ENCODE measurements around the gene CBLN1.
"Not testable (repeated sequence)": the region's sequence is repeated elsewhere in the genome, so short reads cannot be mapped to it uniquely, and the experiment has no call there.

CBLN1 gene

DNA sequence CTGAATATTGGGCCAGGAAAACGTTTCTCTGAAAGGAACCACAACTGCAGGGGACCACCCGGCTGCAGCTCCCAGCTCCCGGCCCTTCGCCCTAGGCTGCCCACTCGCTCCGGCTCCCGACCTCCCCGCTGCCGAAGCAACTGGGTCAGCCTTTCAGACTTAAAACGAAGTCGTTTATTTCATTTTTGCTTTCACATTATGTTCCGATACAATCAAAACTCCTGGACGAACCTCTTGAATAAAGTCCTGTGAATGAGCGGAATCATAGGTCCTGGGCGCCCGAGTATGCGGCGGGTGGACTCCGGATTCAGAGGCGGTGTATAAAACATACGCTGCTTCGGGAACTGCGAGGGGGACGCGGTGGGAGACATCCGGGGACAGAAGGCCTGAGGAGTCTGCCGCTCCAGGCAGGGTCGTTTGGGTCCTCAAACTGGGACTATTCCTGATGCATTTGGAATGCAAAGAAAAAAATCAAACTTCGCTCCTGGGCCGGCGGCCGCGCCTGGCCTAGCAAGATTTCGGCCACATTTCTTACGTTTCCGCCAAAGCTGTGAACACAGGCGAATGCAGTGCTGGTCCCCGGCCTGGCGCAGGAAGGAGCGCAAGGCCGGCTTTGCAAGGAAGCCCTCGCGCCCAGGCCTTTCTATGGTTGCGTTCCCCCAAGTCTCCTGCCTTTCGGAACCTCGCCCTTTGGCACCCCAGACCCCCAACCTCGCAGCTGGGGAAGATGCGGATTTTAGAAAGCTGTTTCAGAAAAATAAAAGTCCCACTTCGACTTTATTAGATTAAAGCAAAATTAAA is 3.7 kb downstream of the CBLN1 start:
- DNase-seq (ENCODE audit: low read depth): no peak

DNA sequence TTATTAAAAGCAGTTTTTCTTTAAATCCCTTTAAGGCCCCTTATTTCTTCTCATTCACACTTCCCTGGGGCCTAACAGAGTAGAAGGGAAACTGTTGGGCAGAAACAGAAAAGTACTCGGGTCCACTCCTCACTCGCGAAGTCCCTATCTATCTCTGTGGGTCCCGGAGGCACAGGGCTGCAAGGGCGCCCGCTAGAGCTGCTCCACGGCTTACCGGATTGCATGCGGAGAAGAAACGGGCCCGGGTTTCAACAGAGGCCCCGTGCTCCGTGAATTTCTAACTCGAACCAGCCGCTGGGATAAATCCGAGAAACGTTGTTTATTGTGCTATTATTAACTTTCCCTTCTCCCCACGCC is 4.3 kb downstream of the CBLN1 start:
- no peak for DNase-seq (ENCODE audit: low read depth)

DNA sequence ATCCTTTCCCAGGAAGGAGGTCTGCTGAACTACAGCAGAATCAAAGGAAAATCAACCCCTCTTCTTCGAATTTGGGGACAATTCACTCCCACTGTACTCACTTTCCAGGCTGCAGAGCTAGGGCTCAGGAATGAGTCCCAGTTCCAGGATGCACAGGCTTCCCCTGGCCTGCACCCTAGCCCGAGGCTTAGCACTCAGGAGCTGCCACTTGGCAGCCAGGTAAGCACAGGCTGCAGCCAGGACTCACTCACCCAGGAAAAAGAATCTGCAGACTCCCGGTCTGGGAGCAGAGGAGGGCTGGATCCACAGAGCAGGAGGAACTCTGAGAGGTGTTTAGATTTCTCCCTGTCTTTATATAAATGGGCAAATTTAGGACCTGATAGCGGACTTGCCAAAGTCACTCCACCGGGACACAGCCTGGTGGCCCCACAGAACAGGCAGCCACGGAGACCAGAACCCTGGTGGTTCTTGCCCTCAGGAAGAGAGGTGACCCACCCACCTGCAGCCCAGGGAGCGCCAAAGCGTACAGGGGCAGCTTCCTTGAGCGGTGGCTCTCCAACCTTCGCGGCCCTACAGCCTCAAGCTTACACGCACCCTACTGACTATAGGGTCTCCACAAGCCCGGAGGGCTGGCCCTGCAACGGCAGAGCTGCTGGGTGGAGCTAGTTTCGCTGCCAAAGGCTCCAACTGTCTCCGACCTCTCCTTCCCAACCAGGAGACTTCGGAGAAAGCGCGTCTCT is 4.8 kb downstream of the CBLN1 start:
- DNase-seq (ENCODE audit: low read depth): no peak

DNA sequence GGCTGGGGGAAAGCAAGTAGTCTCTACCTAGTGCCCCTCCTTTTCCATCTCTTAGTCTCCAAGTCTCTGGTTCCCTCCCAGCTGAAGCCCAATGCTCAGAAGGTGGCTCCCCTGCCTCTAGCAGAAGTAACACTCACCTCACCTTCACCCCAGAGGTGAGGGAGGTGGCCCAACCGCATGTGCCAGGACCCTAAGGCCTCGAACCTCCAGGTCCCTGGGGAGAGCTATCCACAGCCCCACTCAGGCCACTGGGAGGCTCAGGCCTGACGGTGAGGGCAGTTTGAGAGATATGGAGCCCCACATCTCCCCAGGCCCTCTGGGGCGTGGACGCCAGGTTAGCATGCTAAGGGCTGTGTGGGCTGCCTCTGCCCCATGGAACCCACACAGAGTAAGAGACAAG is 5.8 kb downstream of the CBLN1 start:
- DNase-seq (ENCODE audit: low read depth): no peak

DNA sequence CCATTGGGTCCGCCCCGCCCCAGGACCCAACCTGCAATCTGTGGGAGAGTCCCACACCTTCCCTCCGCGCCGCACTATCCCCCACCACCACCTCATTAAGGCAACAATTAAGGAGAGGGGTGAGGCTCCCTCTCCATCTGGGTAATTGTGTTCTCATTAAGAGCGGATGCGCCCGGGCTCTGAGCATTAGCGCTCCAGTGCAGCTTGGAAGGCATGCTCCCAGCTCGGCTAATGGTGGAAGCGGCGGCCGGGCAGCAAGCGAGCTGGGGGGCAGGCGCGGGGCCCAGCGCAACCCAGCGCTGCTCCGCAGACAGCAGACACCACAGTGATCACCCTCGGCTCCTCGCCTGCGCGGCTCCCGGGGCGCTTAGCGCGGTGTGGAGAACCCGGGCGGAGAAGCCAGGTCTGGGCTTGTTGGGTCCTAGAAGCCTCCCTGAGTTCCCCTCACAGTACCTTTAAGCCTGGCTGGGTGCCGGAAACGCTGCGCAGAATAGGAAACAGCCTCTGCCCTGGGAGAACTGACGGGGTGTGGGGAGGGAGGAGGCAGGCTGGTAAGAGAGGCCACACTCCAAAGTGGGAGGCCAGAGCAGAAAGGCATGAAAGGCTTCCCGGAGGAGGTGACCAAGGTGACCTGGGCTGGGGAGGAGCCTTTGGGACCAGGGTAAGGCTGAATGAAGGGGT is 6.4 kb downstream of the CBLN1 start:
- no peak for DNase-seq (ENCODE audit: low read depth)

DNA sequence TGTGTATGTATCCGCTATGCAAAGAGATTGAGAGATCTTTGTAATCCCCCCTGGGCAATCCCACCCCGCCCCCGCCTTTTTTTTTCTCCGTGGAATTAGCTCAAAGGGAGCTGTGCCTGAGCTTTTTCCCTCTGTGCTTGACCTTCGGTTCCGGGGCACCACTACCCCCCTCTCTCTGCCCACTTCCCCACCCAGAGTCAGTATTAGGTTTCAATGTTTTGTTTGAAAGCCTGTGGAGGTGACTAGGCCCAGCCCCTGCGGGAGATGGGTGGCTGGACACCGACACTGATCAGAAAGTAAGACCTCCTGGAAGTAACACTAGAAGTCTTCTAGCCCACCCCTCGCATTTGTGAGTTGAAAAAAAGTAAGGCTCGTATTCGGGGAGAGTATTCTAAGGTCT is 7.0 kb downstream of the CBLN1 start:
- no peak for DNase-seq (ENCODE audit: low read depth)

DNA sequence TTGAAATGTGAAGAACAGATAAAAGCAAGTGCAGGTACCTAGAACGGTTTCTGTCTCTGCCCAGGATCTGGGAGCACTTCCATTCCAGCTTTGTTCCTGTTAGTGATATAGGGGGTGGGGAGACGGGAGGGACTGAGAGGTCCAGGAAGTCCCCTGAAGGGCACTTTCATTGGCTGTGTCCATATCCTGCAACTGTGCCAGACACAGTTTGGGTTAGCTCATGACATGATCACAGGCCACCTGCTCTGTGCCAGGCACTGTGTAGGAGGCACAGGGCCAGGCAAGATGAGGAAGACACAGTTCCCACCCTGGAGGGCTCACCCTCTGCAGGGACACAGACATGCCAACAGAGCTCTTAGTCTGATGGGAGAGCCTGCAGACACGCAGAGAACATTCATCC is 7.9 kb downstream of the CBLN1 start:
- no peak for DNase-seq (ENCODE audit: low read depth)

DNA sequence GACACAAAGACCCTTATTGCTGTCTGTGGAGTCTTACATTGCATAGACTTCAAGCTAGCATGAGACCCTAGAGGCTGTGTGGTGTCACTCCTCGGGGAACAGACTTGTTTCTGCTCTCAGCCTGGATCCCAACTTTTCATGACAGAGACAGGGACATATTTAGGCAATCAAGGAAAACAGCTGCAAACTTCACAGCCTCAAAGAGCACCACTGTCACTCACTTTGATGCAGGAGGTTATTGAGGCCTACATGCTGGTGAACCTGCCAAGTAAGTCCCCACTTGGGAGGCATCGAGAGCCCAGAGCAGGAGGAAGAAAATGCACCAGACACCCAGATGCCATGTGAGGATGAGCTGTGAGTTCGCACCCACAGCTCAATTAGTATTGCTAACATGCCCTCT is 10.3 kb downstream of the CBLN1 start:
- no peak for DNase-seq (ENCODE audit: low read depth)

DNA sequence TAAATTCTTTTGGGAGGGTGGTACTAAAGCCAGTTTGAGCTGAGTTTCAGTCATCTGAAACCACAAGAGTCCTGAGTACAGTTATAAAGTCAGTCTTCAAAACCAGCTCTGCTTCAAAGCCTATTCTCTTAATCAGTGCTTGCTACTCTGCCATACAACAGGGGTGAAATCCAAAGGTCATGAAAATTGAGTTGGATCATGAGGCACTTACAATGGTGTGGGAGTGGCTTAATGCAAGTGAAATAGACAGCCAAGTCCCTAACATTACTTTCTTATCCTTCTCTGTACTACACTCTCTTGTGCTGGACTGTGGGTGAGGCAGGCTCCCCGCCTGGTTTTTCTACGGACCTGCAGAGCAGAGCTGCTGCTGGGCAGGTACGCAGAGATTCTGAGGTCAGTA is 12.4 kb downstream of the CBLN1 start:
- DNase-seq (ENCODE audit: low read depth): no peak

DNA sequence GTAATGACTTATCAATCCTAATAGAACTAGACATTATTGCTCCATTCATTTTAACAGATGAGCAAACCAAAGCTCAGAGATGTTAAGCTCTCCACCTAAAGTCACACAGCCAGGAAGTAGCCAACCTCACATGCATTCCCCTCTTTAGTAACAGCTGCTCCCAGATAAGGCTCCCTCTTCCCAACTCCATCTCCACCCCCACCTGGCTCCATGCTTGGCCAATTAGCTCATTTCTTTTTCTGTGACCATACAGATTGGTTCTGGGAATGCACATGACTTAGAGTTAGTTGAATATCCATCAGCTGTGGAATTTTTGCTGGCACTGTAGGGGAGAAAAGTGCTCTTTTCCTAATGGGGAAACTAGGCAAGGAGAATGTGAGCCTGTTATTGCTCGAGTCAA is 13.0 kb downstream of the CBLN1 start:
- DNase-seq (ENCODE audit: low read depth): no peak

DNA sequence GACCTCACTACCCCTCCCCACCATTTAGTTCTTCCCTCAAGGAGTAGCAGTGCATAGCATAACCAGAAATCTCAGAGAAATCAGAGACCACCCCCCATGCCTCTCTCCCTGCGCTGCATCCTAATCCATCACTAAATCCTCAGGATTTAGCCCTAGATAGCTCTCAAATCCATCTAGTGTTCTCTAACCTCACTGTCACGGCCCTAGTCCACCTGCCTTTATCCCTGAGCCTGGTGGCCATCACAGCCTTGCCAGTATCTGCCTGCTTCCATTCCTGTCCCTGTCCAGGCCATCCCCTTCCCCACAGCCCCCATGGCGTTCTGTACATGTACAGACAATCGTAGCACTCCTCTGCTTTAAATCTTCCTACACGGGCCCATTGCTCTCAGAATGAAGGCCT is 19.1 kb downstream of the CBLN1 start:
- DNase-seq (ENCODE audit: low read depth): no peak

DNA sequence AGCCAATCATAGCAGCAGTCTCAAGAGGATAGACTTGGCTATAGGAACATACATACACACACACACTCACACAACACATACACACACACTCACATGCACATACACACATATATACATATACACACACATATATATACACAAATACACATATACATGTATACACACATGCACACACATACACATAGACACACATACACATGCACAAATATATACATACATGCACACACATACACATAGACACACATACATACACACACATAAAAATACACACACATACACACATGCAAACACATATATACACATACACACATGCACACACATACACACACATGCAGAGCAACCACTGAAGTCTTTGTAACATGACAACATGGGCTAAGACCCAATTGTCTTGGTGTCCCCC is 19.7 kb downstream of the CBLN1 start:
- no peak for DNase-seq (ENCODE audit: low read depth)

DNA sequence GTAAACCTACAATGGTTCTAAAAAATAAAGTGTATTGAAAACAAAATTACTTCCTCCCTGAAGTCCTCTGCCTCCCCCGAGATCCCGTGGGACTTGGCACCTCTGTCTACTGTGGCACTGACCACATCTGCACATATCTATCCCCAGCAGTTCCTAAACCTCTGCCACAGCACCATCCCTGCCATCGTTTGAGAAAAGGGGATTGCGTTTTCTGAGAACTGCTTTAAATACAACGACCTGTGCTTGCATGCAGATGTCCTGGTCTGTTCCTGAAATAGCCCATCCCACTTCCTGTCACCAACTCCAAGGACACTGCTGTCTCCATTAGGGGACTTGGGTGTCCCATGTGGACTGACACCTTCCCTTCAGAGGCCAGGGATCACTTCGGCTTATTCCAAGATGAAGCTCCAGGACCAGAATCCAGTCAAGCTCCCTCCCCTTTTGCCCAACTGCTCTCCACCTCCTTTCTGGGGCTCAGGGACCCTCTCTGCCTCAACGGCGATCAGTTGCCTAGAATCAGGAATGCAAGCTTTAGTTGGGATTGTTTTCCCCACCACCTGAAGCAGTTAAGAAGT is 20.6 kb downstream of the CBLN1 start:
- DNase-seq (ENCODE audit: low read depth): no peak

DNA sequence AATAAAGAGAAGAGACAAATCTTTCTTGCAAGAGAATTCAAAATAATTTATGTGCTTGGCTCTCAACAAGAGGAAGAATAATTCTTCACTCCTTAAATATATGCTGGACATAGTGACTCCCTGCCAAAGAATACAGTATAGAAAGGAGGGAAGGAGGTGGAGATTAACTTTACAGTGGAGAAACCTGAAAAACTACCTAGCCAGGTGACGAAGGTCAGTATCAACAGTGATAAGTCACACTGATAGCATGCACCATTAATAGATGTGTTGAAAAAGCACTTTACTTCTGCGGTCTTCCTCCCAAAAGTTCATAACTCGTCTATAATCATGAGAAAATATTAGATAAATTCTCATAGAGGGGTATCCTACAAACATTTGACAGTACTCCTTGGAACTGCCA is 21.4 kb downstream of the CBLN1 start:
- DNase-seq (ENCODE audit: low read depth): no peak

DNA sequence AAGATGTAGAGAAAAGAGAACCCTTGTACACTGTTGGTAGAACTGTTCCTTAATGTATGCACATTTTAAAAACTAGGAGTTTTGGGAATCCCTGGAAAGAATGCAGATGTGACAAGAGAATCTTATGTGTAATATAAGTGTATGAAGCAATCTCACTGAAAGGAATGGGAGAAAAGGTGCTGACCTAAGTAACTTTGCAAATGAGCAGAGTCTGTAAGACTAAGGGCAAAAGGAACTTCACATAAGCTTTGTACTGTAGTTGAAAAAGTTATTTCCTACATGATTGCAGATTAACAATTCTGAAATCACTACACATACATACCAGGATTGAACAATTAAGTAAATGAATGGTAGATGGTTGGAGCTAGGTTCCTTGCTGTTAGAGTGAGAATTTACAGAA is 22.3 kb downstream of the CBLN1 start:
- DNase-seq (ENCODE audit: low read depth): no peak

DNA sequence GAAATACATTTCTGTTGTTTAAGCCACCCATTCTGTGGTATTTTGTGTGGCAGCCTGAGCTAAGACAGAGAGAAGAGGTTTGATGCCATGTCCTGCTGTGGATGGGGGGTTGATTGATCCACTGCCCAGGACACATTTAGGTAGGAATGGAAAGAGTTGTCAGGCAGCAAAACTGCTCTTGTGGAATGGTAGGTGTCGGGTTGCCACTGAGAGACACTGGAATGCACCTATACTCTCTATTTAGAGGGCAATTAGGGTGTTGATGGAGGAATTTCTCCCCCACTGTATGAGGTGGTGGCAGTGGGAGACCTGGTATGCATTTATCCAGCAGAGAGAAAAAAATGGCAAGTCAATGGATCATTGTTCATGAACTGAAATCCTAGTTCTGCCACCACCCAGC is 30.9 kb downstream of the CBLN1 start:
- DNase-seq (ENCODE audit: low read depth): no peak

DNA sequence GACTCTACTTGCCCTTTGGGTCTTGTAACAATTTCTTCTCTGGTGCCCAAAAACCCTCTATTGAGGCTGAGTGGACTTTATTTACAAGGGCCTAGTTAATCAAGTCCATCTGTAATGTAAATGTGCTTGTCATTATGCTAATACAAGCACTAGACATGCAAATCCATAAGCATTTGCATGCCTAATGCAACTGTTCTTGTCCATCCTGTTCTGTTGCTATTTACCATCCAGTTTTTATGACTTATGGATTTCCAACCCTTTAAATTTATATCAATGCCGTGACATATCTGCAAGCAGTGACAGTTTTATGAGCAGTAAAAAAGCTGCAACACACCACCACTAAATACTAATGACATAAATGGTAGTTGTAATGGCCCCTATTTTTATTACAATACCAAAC is 33.4 kb downstream of the CBLN1 start:
- no peak for DNase-seq (ENCODE audit: low read depth)

DNA sequence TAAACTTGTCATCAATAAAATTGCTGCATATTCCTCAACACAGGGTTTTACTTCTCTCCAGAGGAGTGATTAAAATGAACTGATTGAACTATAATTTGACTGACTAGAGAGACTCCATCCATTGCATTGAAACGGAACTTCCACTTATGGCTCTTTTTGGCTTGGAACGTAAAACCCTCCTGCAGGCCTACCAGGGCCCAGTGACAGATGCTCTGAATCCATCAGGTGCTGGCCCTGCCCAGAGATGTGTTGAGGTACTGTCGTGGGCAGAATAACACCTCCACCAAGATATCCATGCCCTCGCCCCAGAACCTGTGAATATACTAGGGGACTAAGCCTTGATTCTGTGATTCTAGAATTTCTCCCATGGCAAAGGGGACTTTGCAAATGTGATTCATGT is 45.4 kb downstream of the CBLN1 start:
- DNase-seq (ENCODE audit: low read depth): no peak

DNA sequence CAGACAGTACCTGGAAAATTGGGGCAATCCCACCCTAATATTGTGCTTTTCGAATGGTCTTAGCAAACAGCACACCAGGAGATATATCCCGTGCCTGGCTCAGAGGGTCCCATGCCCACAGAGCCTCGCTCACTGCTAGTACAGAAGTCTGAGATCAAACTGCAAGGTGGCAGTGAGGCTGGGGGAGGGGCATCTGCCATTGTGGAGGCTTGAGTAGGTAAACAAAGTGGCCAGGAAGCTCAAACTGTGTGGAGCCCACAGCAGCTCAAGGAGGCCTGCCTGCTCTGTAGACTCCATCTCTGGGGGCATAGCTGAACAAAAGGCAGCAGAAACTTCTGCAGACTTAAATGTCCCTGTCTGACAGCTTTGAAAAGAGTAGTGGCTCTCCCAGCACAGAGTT is 53.3 kb downstream of the CBLN1 start:
- DNase-seq (ENCODE audit: low read depth): not testable (repeated sequence)

Data from T follicular helper cell (primary cell).